Measurements from ENCODE around the gene ZNF296.
"Not testable (repeated sequence)": the region's sequence is repeated elsewhere in the genome, so short reads cannot be mapped to it uniquely, and the experiment has no call there.

The ZNF296 gene

GRCh38 chr19:45119582-45119981, 43.3 kb upstream of the ZNF296 start:
- TF ChIP-seq CTCF (IDR thresholded peaks at IDR 0.05; ENCODE audit: low read depth, low read length, missing control alignments) = no peak
- no peak overlapping the region for H3K4me3 ChIP-seq (replicated peaks; ENCODE audit: low read depth, low read length)
- DNase-seq (ENCODE audit: extremely low read depth, low read depth) = no peak

GRCh38 chr19:45118591-45119355, 42.5 kb upstream of the ZNF296 start:
- DNase-seq (ENCODE audit: extremely low read depth, low read depth); H3K4me3 ChIP-seq (replicated peaks; ENCODE audit: low read depth, low read length): not testable (repeated sequence)

- no peak overlapping the region for H3K4me3 ChIP-seq (replicated peaks; ENCODE audit: low read depth, low read length)
- DNase-seq (ENCODE audit: extremely low read depth, low read depth) = no peak
- TF ChIP-seq CTCF (IDR thresholded peaks at IDR 0.05; ENCODE audit: low read depth, low read length, missing control alignments) = no peak
Observed at GRCh38 chr19:45118106-45118505, 41.8 kb upstream of the ZNF296 start.

DNA sequence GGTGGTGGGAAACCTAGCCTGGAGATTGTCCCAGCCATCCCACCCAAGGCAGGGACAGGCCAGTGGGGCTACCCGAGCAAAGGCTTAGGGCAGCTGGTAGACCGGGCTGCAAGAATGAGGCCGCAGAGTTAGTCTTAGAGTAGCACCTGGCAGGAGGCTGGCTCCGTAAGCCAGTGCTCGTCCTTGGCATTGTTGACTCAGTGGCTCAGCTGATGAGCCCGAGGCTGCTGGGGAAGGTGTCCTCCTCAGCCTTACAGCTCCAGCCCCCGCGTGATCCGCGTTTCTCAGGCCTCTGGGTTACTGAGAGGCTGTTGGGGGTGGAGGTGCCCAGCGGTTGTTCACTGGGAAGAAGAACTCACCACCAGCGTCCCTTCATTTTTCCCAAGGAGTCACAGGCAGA, 41.4 kb upstream of the ZNF296 start:
- TF ChIP-seq CTCF (IDR thresholded peaks at IDR 0.05; ENCODE audit: low read depth, low read length, missing control alignments) = no peak
- no peak for DNase-seq (ENCODE audit: extremely low read depth, low read depth)
- no peak overlapping the region for H3K4me3 ChIP-seq (replicated peaks; ENCODE audit: low read depth, low read length)

- no peak for TF ChIP-seq CTCF (IDR thresholded peaks at IDR 0.05; ENCODE audit: low read depth, low read length, missing control alignments)
- DNase-seq (ENCODE audit: extremely low read depth, low read depth) = no peak
- H3K4me3 ChIP-seq (replicated peaks; ENCODE audit: low read depth, low read length) = no peak overlapping the region
Observed at GRCh38 chr19:45117167-45117594, 40.9 kb upstream of the ZNF296 start.

DNA sequence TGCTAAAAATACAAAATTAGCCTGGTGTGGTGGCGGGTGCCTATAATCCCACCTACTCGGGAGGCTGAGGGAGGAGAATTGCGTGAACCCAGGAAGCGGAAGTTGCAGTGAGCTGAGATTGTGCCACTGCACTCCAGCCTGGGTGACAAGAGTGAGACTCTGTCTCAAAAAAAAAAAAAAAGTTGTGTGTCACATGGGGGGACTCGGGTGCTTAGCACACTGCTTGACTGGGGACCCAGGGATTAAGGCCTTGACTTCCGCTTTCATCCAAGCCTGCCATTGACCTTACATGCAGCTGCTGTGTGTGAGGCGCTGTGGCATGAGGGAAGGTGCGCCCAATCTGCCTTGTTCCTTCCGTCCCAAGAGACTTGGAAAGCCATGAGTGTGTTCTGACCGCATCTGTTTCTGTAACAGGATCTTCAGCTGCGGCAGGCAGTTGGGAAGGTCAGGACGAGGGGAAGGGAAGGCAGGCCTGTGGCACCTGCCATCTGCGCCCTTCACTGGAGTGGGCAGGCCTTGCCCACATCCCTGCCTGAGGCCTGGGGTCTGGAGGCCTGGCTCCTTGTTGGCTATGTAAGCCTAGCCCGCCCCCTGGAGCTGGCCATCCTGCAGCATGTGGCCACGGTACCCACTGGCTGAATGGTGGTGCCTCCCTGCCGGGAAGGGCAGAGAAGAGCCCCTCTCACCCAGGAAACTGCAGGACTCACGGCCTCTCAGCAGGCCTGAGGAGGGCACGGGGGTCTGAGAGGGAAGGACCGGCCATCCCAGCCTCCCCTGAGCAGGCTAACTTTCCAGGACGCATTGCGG, 39.7 kb upstream of the ZNF296 start:
- DNase-seq (ENCODE audit: extremely low read depth, low read depth) = no peak
- no peak for TF ChIP-seq CTCF (IDR thresholded peaks at IDR 0.05; ENCODE audit: low read depth, low read length, missing control alignments)

GRCh38 chr19:45114116-45114515, 37.8 kb upstream of the ZNF296 start:
- DNase-seq (ENCODE audit: extremely low read depth, low read depth) = no peak
- TF ChIP-seq CTCF (IDR thresholded peaks at IDR 0.05; ENCODE audit: low read depth, low read length, missing control alignments) = no peak
- no peak overlapping the region for H3K4me3 ChIP-seq (replicated peaks; ENCODE audit: low read depth, low read length)

More for the DNA sequence above, 39.7 kb upstream of the ZNF296 start:
- no peak overlapping the region for H3K4me3 ChIP-seq (replicated peaks; ENCODE audit: low read depth, low read length)
